ENCODE results near the gene SEMA4G.

DNA sequence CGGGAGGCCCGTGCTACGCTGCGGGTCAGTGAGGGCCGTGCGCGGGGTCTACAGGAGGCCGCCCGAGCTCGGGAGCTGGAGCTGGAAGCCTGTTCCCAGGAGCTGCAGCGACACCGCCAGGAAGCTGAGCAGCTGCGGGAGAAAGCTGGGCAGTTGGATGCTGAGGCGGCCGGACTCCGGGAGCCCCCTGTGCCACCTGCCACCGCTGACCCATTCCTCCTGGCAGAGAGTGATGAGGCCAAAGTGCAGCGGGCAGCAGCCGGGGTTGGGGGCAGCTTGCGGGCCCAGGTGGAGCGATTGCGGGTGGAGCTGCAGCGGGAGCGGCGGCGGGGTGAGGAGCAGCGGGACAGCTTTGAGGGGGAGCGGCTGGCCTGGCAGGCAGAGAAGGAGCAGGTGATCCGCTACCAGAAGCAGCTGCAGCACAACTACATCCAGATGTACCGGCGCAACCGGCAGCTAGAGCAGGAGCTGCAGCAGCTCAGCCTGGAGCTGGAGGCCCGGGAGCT is 37.3 kb downstream of the SEMA4G start:
- TF ChIP-seq POLR2A (IDR thresholded peaks at IDR 0.05) (no peak), POLR2AphosphoS5 (IDR thresholded peaks at IDR 0.05) (no peak), EP300 (IDR thresholded peaks at IDR 0.05) (no peak)
- TF ChIP-seq, protein P1, sequence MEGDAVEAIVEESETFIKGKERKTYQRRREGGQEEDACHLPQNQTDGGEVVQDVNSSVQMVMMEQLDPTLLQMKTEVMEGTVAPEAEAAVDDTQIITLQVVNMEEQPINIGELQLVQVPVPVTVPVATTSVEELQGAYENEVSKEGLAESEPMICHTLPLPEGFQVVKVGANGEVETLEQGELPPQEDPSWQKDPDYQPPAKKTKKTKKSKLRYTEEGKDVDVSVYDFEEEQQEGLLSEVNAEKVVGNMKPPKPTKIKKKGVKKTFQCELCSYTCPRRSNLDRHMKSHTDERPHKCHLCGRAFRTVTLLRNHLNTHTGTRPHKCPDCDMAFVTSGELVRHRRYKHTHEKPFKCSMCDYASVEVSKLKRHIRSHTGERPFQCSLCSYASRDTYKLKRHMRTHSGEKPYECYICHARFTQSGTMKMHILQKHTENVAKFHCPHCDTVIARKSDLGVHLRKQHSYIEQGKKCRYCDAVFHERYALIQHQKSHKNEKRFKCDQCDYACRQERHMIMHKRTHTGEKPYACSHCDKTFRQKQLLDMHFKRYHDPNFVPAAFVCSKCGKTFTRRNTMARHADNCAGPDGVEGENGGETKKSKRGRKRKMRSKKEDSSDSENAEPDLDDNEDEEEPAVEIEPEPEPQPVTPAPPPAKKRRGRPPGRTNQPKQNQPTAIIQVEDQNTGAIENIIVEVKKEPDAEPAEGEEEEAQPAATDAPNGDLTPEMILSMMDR (IDR thresholded peaks at IDR 0.05) = no peak
